Ovary (tissue), 3 donors: Measurements from ENCODE around the gene TNPO3.
"Not testable (repeated sequence)": the region's sequence is repeated elsewhere in the genome, so short reads cannot be mapped to it uniquely, and the experiment has no call there.

ENCODE experiments used
- CTCF ChIP-seq, 3 donors: fragments of 450-650 bp in 2 of 3; fragments of 200-600 bp in 1 of 3; IDR thresholded peaks; one replicate each; pipeline versions ENCODE4 v1.5.1 to v1.8.0; 2016 to 2022; ENCODE audit warnings: antibody characterized with exemption in 3 of 3, mild to moderate bottlenecking in 1 of 3
- EP300 ChIP-seq: sonication (generic); formaldehyde crosslinking; IDR thresholded peaks from one replicate; pipeline ENCODE4 v1.6.1; 2017; ENCODE audit warnings: antibody characterized with exemption
- POLR2A ChIP-seq: fragments of 450-650 bp; IDR thresholded peaks from one replicate; pipeline ENCODE4 v1.6.1; 2017; ENCODE audit warnings: antibody characterized with exemption, mild to moderate bottlenecking, moderate library complexity
- donor health status: DM: no; HTN: no; CAD: no.

DNA sequence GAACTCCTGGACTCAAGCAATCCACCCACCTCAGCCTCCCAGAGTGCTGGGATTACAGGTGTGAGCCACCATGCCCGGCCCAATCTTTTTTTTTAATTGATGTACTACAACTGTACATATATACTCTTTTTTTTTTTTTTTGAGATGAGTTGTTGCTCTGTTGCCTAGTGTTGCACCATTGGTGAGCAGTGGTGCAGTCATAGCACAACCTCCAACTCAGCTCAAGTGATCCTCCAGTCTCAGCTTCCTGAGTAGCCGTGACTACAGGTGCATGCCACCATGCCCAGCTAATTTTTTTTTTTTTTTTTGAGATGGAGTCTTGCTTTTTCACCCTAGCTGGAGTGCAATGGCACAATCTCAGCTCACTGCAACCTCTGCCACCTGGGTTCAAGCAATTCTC is 111.7 kb downstream of the TNPO3 start:
- not testable (repeated sequence) for TF ChIP-seq CTCF (IDR thresholded peaks at IDR 0.05); POLR2A; EP300
